Gastrocnemius medialis (tissue), 4 donors: ENCODE data around the gene LPGAT1. TPM values are rescaled to one million over a fixed set of nuclear protein-coding genes. Genes with fewer than 3 reads are reported as not detected.

Experiments used
- ATAC-seq, 2 donors: fragments of 150-250 bp; one replicate each; pipeline ENCODE4 v1.9.1; 2016
- DNase-seq, 2 donors: peaks; one replicate each; pipeline ENCODE4 v3.0.0-alpha.2; 2019
- H3K27ac ChIP-seq, 4 donors: fragments of 200-600 bp; sonication (generic); 1 replicate in 1 of 4; 2 replicates in 3 of 4; pipeline ENCODE4 v1.5.1; 2016 to 2018; ENCODE audit warnings: mild to moderate bottlenecking in 2 of 4, moderate library complexity in 1 of 4
- H3K27me3 ChIP-seq, 3 donors: fragments of 200-600 bp; sonication (generic) in 2 of 3; 1 replicate in 1 of 3; 2 replicates in 2 of 3; pipeline versions ENCODE4 v1.5.1 to v1.6.0; 2016 to 2019; ENCODE audit warnings: mild to moderate bottlenecking in 1 of 3, moderate library complexity in 1 of 3
- H3K36me3 ChIP-seq, 2 donors: fragments of 200-600 bp; sonication (generic) in 1 of 2; one replicate each; pipeline ENCODE4 v1.5.1; 2017 to 2018
- H3K4me1 ChIP-seq, 2 donors: fragments of 200-600 bp; sonication (generic) in 1 of 2; one replicate each; pipeline ENCODE4 v1.5.1; 2016 to 2017; ENCODE audit warnings: mild to moderate bottlenecking in 2 of 2
- H3K4me3 ChIP-seq, 4 donors: fragments of 200-600 bp; sonication (generic) in 3 of 4; 1 replicate in 1 of 4; 2 replicates in 3 of 4; pipeline ENCODE4 v1.5.1; 2016 to 2019; ENCODE audit warnings: mild to moderate bottlenecking in 2 of 4
- H3K9me3 ChIP-seq, 3 donors: fragments of 200-600 bp; sonication (generic) in 2 of 3; 1 replicate in 1 of 3; 2 replicates in 2 of 3; pipeline ENCODE4 v1.5.1; 2016 to 2019
- CTCF ChIP-seq, 5 experiments: fragments of 450-650 bp in 3 of 5; fragments of 200-600 bp in 2 of 5; sonication (generic) in 2 of 5; IDR thresholded peaks in 4 of 5; conservative IDR thresholded peaks in 1 of 5; 1 replicate in 4 of 5; 2 replicates in 1 of 5; pipeline ENCODE4 v1.5.1; 2016 to 2019; ENCODE audit warnings: antibody characterized with exemption in 5 of 5, mild to moderate bottlenecking in 3 of 5, moderate library complexity in 3 of 5
- POLR2A ChIP-seq, 2 donors: fragments of 450-650 bp; IDR thresholded peaks; one replicate each; pipeline ENCODE4 v1.6.1; 2017; ENCODE audit warnings: antibody characterized with exemption in 2 of 2, mild to moderate bottlenecking in 2 of 2, moderate library complexity in 2 of 2
- in situ Hi-C, 4 donors: fragments of 200-750 bp; cut with MboI; loops; one replicate each; pipeline versions ENCODE4 v1.15.0 to v1.8.0; 2017; ENCODE audit warnings: low sequenced_read_pairs in 4 of 4
- intact Hi-C: fragments of 100-400 bp; cut with DNase I; formaldehyde crosslinking; loops from one replicate; pipeline ENCODE4 v1.15.1; 2023; ENCODE audit warnings: low total_unique reads
- total RNA-seq, 4 donors: library from RNA; depleted of rRNA; stranded (reverse); fragments of >200 nt; gene quantifications; one replicate each; pipeline versions ENCODE4 v1.1.0 to v1.2.3, GENCODE V29; 2016

The LPGAT1 gene
- total RNA-seq, 4 donors from 2014 or later: 11.2 to 51.4 (median 21.5) TPM

DNA sequence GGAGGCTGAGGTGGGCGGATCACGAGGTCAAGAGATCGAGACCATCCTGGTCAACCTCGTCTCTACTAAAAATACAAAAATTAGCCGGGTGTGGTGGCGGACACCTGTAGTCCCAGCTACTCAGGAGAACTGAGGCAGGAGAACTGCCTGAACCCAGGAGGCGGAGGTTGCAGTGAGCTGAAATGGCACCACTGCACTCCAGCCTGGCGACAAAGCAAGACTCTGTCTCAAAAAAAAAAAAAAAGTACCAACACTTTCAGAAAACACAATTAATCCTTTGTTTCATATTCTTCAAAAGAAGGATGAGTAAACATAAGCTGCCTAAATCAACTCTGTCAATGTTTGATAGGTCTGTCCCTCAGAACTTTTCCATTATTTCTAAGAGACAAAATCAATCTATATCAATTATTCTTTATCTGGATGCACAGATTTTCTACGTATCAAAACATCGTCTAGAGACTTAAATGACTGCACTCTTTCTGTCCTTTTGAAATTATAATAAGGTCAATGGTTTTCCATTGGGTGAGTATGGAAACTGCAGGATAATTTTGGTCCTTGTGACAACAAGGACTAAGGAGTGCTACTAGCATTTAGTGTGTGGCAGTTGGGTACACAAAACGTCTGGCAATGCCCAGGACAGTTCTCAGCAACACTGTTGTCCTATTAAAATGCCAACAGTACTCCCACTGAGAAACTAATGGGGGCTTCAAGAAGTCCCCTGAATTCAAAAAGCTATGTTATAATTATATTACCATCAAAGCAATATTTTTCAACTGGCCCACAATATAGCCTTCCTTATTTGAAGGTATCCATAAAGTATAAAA lies 40.7 kb downstream of the LPGAT1 start:
- ATAC-seq (no peak), DNase-seq (no peak)
- Histone ChIP-seq H3K9me3 (no peaks in the 10 kb centered on the region), H3K27ac (no peak overlapping the region), H3K4me3 (no peak overlapping the region), H3K4me1 (no peaks in the 10 kb centered on the region), H3K27me3 (no peaks in the 10 kb centered on the region), H3K36me3 (peaks cover 0 to 18% of the 10 kb centered on the region in 2 donors)
- intact Hi-C loops: no loop called here
- in situ Hi-C loops: no loop called here
- no peak for TF ChIP-seq CTCF (IDR thresholded peaks at IDR 0.05 in 4 of 5, conservative IDR thresholded peaks at IDR 0.05 in 1 of 5)
- no peak for TF ChIP-seq POLR2A (IDR thresholded peaks at IDR 0.05)

DNA sequence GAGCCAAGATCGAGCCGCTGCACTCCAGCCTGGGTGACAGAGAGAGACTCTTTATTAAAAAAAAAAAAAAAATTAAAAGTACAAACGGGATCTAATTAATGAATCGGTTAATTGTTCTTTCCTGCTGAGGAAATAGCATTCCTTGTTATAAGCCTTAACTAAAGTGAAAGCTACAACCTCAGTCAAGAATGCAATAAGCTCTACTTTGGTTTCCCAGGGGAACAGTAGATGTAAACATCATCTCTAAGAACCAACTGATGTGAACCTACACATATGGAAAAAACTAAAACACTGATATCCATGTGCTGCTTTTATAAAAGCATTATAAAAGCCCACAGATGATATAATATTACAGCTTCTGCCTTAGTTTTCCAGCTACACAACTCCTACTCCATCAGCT lies 41.9 kb downstream of the LPGAT1 start:
- TF ChIP-seq POLR2A (IDR thresholded peaks at IDR 0.05): no peak
- no peak for TF ChIP-seq CTCF (IDR thresholded peaks at IDR 0.05 in 4 of 5, conservative IDR thresholded peaks at IDR 0.05 in 1 of 5)
- Histone ChIP-seq H3K4me1 (no peaks in the 10 kb centered on the region), H3K4me3 (no peak overlapping the region), H3K9me3 (no peaks in the 10 kb centered on the region), H3K27ac (no peak overlapping the region), H3K36me3 (peaks cover 0 to 18% of the 10 kb centered on the region in 2 donors), H3K27me3 (no peaks in the 10 kb centered on the region)
- no peak for DNase-seq
- in situ Hi-C loops: no loop called here
- intact Hi-C loops: no loop called here
- no peak for ATAC-seq

DNA sequence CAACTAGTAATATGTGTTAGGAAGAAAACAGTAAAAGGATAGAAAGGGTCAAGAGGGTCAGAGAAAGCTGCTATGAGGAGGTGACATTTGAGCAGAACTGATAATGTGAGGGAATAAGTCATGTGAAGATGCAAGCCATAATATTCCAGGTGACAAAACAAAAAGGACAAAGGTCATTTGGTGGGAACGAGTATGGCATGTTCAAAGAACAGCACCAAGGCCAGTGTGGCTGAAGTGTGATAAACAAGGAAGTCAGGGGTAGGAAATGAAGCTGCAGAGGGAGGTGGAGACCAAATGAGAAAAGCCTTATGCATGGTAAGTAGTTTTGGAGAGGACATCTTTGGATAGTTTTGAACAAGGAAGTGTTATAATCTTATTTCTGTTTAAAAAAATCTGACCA lies 46.7 kb downstream of the LPGAT1 start:
- TF ChIP-seq CTCF (IDR thresholded peaks at IDR 0.05 in 4 of 5, conservative IDR thresholded peaks at IDR 0.05 in 1 of 5) (no peak), POLR2A (IDR thresholded peaks at IDR 0.05) (no peak)
- in situ Hi-C loops: no loop called here
- H3K9me3 ChIP-seq: no peaks in the 10 kb centered on the region
- peaks cover 8 to 9% of the 10 kb centered on the region in 2 donors for H3K4me1 ChIP-seq
- peak overlapping the region in 2 of 4 donors; percentile 16 to 21 for H3K27ac ChIP-seq
- intact Hi-C loops: no loop called here
- no peak overlapping the region for H3K4me3 ChIP-seq
- peaks cover 0 to 11% of the 10 kb centered on the region in 2 donors for H3K36me3 ChIP-seq
- H3K27me3 ChIP-seq: no peaks in the 10 kb centered on the region
- ATAC-seq: no peak
- no peak for DNase-seq

DNA sequence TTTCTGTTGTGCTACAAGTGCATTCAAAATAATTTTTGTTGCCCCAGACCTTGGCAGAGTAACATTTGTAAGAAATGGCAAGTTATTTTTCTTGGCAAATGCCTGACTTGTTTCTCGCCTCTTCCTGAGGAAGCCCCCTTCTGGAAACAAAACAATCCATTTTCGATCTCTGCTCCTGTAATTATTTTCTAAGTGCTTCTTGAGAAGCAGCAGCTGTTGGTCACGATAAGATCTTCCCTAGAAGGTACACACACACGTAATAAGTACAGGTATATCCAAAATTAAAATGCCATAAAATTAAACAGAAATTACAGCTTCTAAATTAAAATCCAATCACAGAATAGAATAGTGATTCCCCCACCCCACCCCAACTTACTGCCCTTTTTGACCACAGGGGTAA lies 47.3 kb downstream of the LPGAT1 start:
- in situ Hi-C loops: no loop called here
- no peak for ATAC-seq
- TF ChIP-seq CTCF (IDR thresholded peaks at IDR 0.05 in 4 of 5, conservative IDR thresholded peaks at IDR 0.05 in 1 of 5): no peak
- no peak for TF ChIP-seq POLR2A (IDR thresholded peaks at IDR 0.05)

More for the DNA sequence above, 47.3 kb downstream of the LPGAT1 start:
- Histone ChIP-seq H3K27me3 (no peaks in the 10 kb centered on the region), H3K9me3 (no peaks in the 10 kb centered on the region), H3K4me3 (no peak overlapping the region), H3K27ac (peak overlapping the region in 2 of 4 donors; percentile 16 to 21), H3K36me3 (peaks cover 0 to 13% of the 10 kb centered on the region in 2 donors), H3K4me1 (peaks cover 8 to 9% of the 10 kb centered on the region in 2 donors)
- intact Hi-C loops: no loop called here
- DNase-seq: no peak
